CD14-positive monocyte (primary cell): ENCODE data around the gene SLC35C1. TPM values are rescaled to one million over a fixed set of nuclear protein-coding genes. Genes with fewer than 3 reads are reported as not detected.

Source experiments
- DNase-seq, 3 donors: peaks; one replicate each; pipeline ENCODE4 v3.0.0-alpha.2; 2011 to 2022
- H2AFZ ChIP-seq: 2 replicates; pipeline ENCODE4 v1.6.0; 2012; ENCODE audit warnings: mild to moderate bottlenecking, low read depth, low read length, inconsistent platforms; ENCODE audit not compliant: insufficient read depth, poor library complexity, severe bottlenecking
- H3K27ac ChIP-seq, 2 donors: 1 replicate in 1 of 2; 2 replicates in 1 of 2; pipeline ENCODE4 v1.5.1; 2012 to 2013; ENCODE audit warnings: low read length in 2 of 2, control low read depth in 1 of 2, inconsistent platforms in 1 of 2, low read depth in 1 of 2, mild to moderate bottlenecking in 1 of 2
- H3K27me3 ChIP-seq, 2 donors: one replicate each; pipeline versions ENCODE4 v1.6.0 to v1.6.1; 2011 to 2013; ENCODE audit warnings: low read length in 2 of 2; ENCODE audit not compliant: control insufficient read depth in 2 of 2, insufficient read depth in 2 of 2
- H3K36me3 ChIP-seq, 2 donors: replicated peaks in 1 of 2; 1 replicate in 1 of 2; 2 replicates in 1 of 2; pipeline versions ENCODE4 v1.5.1 to v1.6.1; 2012 to 2013; ENCODE audit warnings: low read length in 2 of 2, control low read depth in 1 of 2, inconsistent platforms in 1 of 2, mild to moderate bottlenecking in 1 of 2; ENCODE audit not compliant: insufficient read depth in 2 of 2, control insufficient read depth in 1 of 2
- H3K4me1 ChIP-seq, 2 donors: 1 replicate in 1 of 2; 2 replicates in 1 of 2; pipeline versions ENCODE4 v1.5.1 to v1.6.1; 2012 to 2013; ENCODE audit warnings: low read length in 2 of 2, control low read depth in 1 of 2, inconsistent platforms in 1 of 2, mild to moderate bottlenecking in 1 of 2, moderate library complexity in 1 of 2; ENCODE audit not compliant: insufficient read depth in 2 of 2, control insufficient read depth in 1 of 2
- H3K4me2 ChIP-seq: replicated peaks from 2 replicates; pipeline ENCODE3; 2012; ENCODE audit warnings: low read length, moderate library complexity, mild to moderate bottlenecking; ENCODE audit not compliant: poor library complexity, severe bottlenecking; ENCODE audit errors: extremely low read depth
- H3K4me3 ChIP-seq, 3 experiments: fragments of 200-600 bp in 1 of 3; sonication (generic) in 1 of 3; replicated peaks in 1 of 3; 1 replicate in 2 of 3; 2 replicates in 1 of 3; pipeline ENCODE4 v1.5.1; 2011 to 2013; ENCODE audit warnings: low read length in 3 of 3, mild to moderate bottlenecking in 3 of 3, control low read depth in 2 of 3, low read depth in 2 of 3, inconsistent platforms in 1 of 3, moderate library complexity in 1 of 3
- H3K79me2 ChIP-seq: 2 replicates; pipeline ENCODE4 v1.6.0; 2012; ENCODE audit warnings: mild to moderate bottlenecking, control low read depth, inconsistent platforms, low read length, moderate library complexity; ENCODE audit not compliant: insufficient read depth
- H3K9ac ChIP-seq: 2 replicates; pipeline ENCODE4 v1.6.0; 2017; ENCODE audit warnings: low read length, mild to moderate bottlenecking; ENCODE audit not compliant: insufficient read depth, poor library complexity, severe bottlenecking
- H3K9me3 ChIP-seq, 2 donors: replicated peaks in 1 of 2; 1 replicate in 1 of 2; 2 replicates in 1 of 2; pipeline versions ENCODE4 v1.5.1 to v1.6.1; 2012 to 2013; ENCODE audit warnings: low read length in 2 of 2, control low read depth in 1 of 2; ENCODE audit not compliant: control insufficient read depth in 1 of 2, insufficient read depth in 1 of 2
- H4K20me1 ChIP-seq: 2 replicates; pipeline ENCODE4 v1.6.0; 2012; ENCODE audit warnings: mild to moderate bottlenecking, low read length, control low read depth, moderate library complexity; ENCODE audit not compliant: insufficient read depth
- H3K27ac Mint-ChIP-seq, 7 donors: one replicate each; pipeline ENCODE4 v1.8.0; 2020; ENCODE audit warnings: mild to moderate bottlenecking in 7 of 7, mixed read lengths in 7 of 7, moderate library complexity in 6 of 7, inconsistent platforms in 2 of 7
- H3K27me3 Mint-ChIP-seq, 3 donors: one replicate each; pipeline ENCODE4 v1.8.0; 2021 to 2022; ENCODE audit warnings: low read depth in 3 of 3, mild to moderate bottlenecking in 3 of 3, mixed read lengths in 3 of 3, moderate library complexity in 3 of 3, inconsistent platforms in 1 of 3
- H3K36me3 Mint-ChIP-seq, 2 donors: one replicate each; pipeline ENCODE4 v1.8.0; 2020; ENCODE audit warnings: mixed read lengths in 2 of 2, inconsistent platforms in 1 of 2, mild to moderate bottlenecking in 1 of 2
- H3K4me1 Mint-ChIP-seq: one replicate; pipeline ENCODE4 v1.8.0; 2020; ENCODE audit warnings: mild to moderate bottlenecking, mixed read lengths
- H3K4me3 Mint-ChIP-seq, 2 donors: one replicate each; pipeline ENCODE4 v1.8.0; 2020; ENCODE audit warnings: mild to moderate bottlenecking in 2 of 2, mixed read lengths in 2 of 2, moderate library complexity in 1 of 2
- H3K9me3 Mint-ChIP-seq, 7 donors: one replicate each; pipeline ENCODE4 v1.8.0; 2020 to 2022; ENCODE audit warnings: mixed read lengths in 7 of 7, mild to moderate bottlenecking in 6 of 7, moderate library complexity in 6 of 7, inconsistent platforms in 2 of 7
- CTCF ChIP-seq: fragments of 200-600 bp; IDR thresholded peaks from one replicate; pipeline ENCODE4 v1.8.0; 2022; ENCODE audit warnings: antibody characterized with exemption, mild to moderate bottlenecking
- WGBS: methylation state at CpG from one replicate; pipeline ENCODE4 v1.1.5; 2013; ENCODE audit warnings: missing lambda C conversion rate; ENCODE audit not compliant: insufficient coverage; 5-methylcytosine and 5-hydroxymethylcytosine counted together
- intact Hi-C, 2 donors: fragments of 100-400 bp; cut with micrococcal nuclease; formaldehyde crosslinking; loops; one replicate each; pipeline versions ENCODE4 v1.15.0 to v1.15.1; 2023
- polyA plus RNA-seq, 3 donors: library from polyadenylated mRNA; depleted of rRNA in 1 of 3; unstranded in 2 of 3; stranded (reverse) in 1 of 3; fragments of 300-500 nt in 2 of 3; fragments of >200 nt in 1 of 3; fragmentation: Illumina TruSeq in 2 of 3; gene quantifications; 1 replicate in 2 of 3; 2 replicates in 1 of 3; pipeline ENCODE4 v1.2.3, GENCODE V29; 2012 to 2021

Gene SLC35C1
- polyA plus RNA-seq, 3 donors, result 5.0 to 14.0 (median 12.8) TPM

- no peaks in the 10 kb centered on the region for H3K9me3 Mint-ChIP-seq
- peak overlapping the region; percentile 67 to 86 for H3K4me3 Mint-ChIP-seq
- DNase-seq, result no peak
- peaks cover 23% of the 10 kb centered on the region for H4K20me1 ChIP-seq
- H3K79me2 ChIP-seq, result peaks cover 38% of the 10 kb centered on the region
- H3K4me1 Mint-ChIP-seq, result peaks cover 48% of the 10 kb centered on the region
- H3K4me2 ChIP-seq, result peak overlapping the region; percentile 45
- peaks cover 6 to 19% (median 9%) of the 10 kb centered on the region in 3 donors for H3K27me3 Mint-ChIP-seq
- H3K27me3 ChIP-seq, result peaks cover 0 to 3% of the 10 kb centered on the region in 2 donors
- H3K9me3 ChIP-seq, result no peaks in the 10 kb centered on the region
- intact Hi-C loops, result loop anchor here (5.0 kb wide), 3 partner anchors 39 to 276 kb away; partner anchors contain the start of genes PEX16 (in 2 of the 2), PHF21A (in 1 of the 2) and SLC35C1 (in 1 of the 2)
- peaks cover 6 to 17% of the 10 kb centered on the region in 2 donors for H3K36me3 Mint-ChIP-seq
- WGBS, result 75% methylated on average over 2 of the region's 4 CpGs
- peaks cover 38 to 39% of the 10 kb centered on the region in 2 donors for H3K4me1 ChIP-seq
- no peak for TF ChIP-seq CTCF
- H3K4me3 ChIP-seq, result peak overlapping the region in 1 of 3 experiments; percentile 40
- H3K27ac Mint-ChIP-seq, result peak overlapping the region; percentile 90 to 96 (median 93)
- H2AFZ ChIP-seq, result no peak overlapping the region
- peaks cover 0 to 2% of the 10 kb centered on the region in 2 donors for H3K36me3 ChIP-seq
- H3K27ac ChIP-seq, result peak overlapping the region; percentile 94 to 97
- peak overlapping the region; percentile 97 for H3K9ac ChIP-seq
Measured at GRCh38 chr11:45846174-45846675, 41.3 kb downstream of the SLC35C1 start.

- peak within 1 kb of the TSS; percentile 87 for H3K4me2 ChIP-seq
- H3K4me3 ChIP-seq, result peak within 1 kb of the TSS; percentile 87 to 98 (median 93)
- under 1% methylated on average over 72 of the region's 75 CpGs for WGBS
- peaks cover 0 to 2% of the 10 kb centered on the region in 2 donors for H3K36me3 ChIP-seq
- peaks cover 0 to 3% of the 10 kb centered on the region in 2 donors for H3K27me3 ChIP-seq
- Mint-ChIP-seq H3K9me3 (no peaks in the 10 kb centered on the region), H3K27ac (peak within 1 kb of the TSS; percentile 90 to 96 (median 93)), H3K36me3 (peaks cover 8 to 17% of the 10 kb centered on the region in 2 donors), H3K27me3 (peaks cover 5 to 19% (median 9%) of the 10 kb centered on the region in 3 donors), H3K4me1 (peaks cover 53% of the 10 kb centered on the region), H3K4me3 (peak within 1 kb of the TSS; percentile 85 to 86)
- H3K27ac ChIP-seq, result peak within 1 kb of the TSS; percentile 94 to 97
- H4K20me1 ChIP-seq, result peaks cover 31% of the 10 kb centered on the region
- H2AFZ ChIP-seq, result peak within 1 kb of the TSS; percentile 70
- TF ChIP-seq CTCF, result no peak
- intact Hi-C loops, result loop anchor here (5.0 kb wide), 3 partner anchors 40 to 275 kb away; partner anchors contain the start of genes PEX16 (in 2 of the 2), PHF21A (in 1 of the 2) and SLC35C1 (in 1 of the 2)
- H3K9me3 ChIP-seq, result no peaks in the 10 kb centered on the region
- H3K79me2 ChIP-seq, result peaks cover 43% of the 10 kb centered on the region
- peak within 1 kb of the TSS; percentile 97 for H3K9ac ChIP-seq
- peaks cover 40 to 41% of the 10 kb centered on the region in 2 donors for H3K4me1 ChIP-seq
- peak; percentile 99 to 100 (median 100) for DNase-seq
Measured at GRCh38 chr11:45846974-45847910, 42.3 kb downstream of the SLC35C1 start, which contains the start of gene CRY2. CRY2 (plus strand) TSS chr11:45847475; CDS start chr11:45847491, 16 bp downstream.
